ENCODE data around the gene NXT2. TPM values are rescaled to one million over a fixed set of nuclear protein-coding genes. Genes with fewer than 3 reads are reported as not detected.
A peak's percentile ranks its signal among the peaks of the same experiment; 100 is the strongest.

NXT2 gene
- polyA plus RNA-seq, 1 of the 3 experiments (the other 2 are of a cell fraction): 16.8 TPM

GRCh38 chrX:109534933-109535332 is 1.7 kb upstream of the NXT2 start:
- H3K4me2 ChIP-seq: peak overlapping the region; percentile 79
- peak overlapping the region; percentile 100 for H2AFZ ChIP-seq (ENCODE audit: low read depth)
- no peak for DNase-seq
- ChIA-PET CTCF (no interaction called here), POLR2A (no interaction called here)
- 42% methylated on average over 10 of the region's 10 CpGs for WGBS (ENCODE audit: low lambda C conversion rate)
- H3K27ac ChIP-seq (ENCODE audit: low read depth in 2 of 2, low read length in 1 of 2): no peak overlapping the region
- H3K4me1 ChIP-seq (ENCODE audit: control insufficient read depth in 1 of 2, insufficient read depth in 2 of 2, low read depth in 1 of 2, low read length in 1 of 2): no peaks in the 10 kb centered on the region; a peak in 1 of 4 replicates
- no peaks in the 10 kb centered on the region for H3K27me3 ChIP-seq (ENCODE audit: insufficient read depth)
- no peak overlapping the region for H3K9ac ChIP-seq
- no peaks in the 10 kb centered on the region for H3K9me2 ChIP-seq
- H3K4me3 ChIP-seq (ENCODE audit: low read depth in 2 of 2, low read length in 1 of 2): peak overlapping the region in 1 of 2 experiments; percentile 79; a peak in 2 of 4 replicates
- H3K9me3 ChIP-seq: no peaks in the 10 kb centered on the region
- H3K79me2 ChIP-seq (ENCODE audit: insufficient read depth): peaks cover 25% of the 10 kb centered on the region
- TF ChIP-seq USF1 (IDR thresholded peaks at IDR 0.05; ENCODE audit: borderline replicate concordance, low read depth) (no peak), REST (IDR thresholded peaks at IDR 0.05; ENCODE audit: low read depth, low read length) (no peak), EZH2phosphoT487 (IDR thresholded peaks at IDR 0.05; ENCODE audit: borderline replicate concordance, low read depth) (no peak), ELF1 (IDR thresholded peaks at IDR 0.05) (no peak), RCOR1 (IDR thresholded peaks at IDR 0.05; ENCODE audit: low read length) (no peak), TAF1 (IDR thresholded peaks at IDR 0.05; ENCODE audit: borderline replicate concordance, low read depth, low read length) (no peak), GATA2 (CRISPR knock-in tag; IDR thresholded peaks at IDR 0.05) (no peak), MEF2A (IDR thresholded peaks at IDR 0.05; ENCODE audit: borderline replicate concordance, low read depth) (no peak), NRF1 (IDR thresholded peaks at IDR 0.05; ENCODE audit: low read depth, low read length) (no peak), NFIC (IDR thresholded peaks at IDR 0.05; ENCODE audit: borderline replicate concordance) (no peak), MAX (IDR thresholded peaks at IDR 0.05; ENCODE audit: low read depth) (no peak), FOXJ3 (CRISPR knock-in tag; IDR thresholded peaks at IDR 0.05) (no peak), YY1 (IDR thresholded peaks at IDR 0.05; ENCODE audit: low read depth) (no peak), ZBTB33 (IDR thresholded peaks at IDR 0.05; ENCODE audit: borderline replicate concordance, low read depth) (no peak), JUND (IDR thresholded peaks at IDR 0.05) (no peak), MXI1 (IDR thresholded peaks at IDR 0.05; ENCODE audit: low read depth, low read length) (no peak), IRF3 (IDR thresholded peaks at IDR 0.05; ENCODE audit: low read depth, low read length) (no peak), POLR2AphosphoS5 (IDR thresholded peaks at IDR 0.05; ENCODE audit: low read depth, low read length) (no peak), SIN3A (IDR thresholded peaks at IDR 0.05; ENCODE audit: borderline replicate concordance, low read depth, low read length) (no peak), CHD2 (IDR thresholded peaks at IDR 0.05; ENCODE audit: low read length, partially characterized antibody) (no peak)
- no peaks in the 10 kb centered on the region for H4K20me1 ChIP-seq (ENCODE audit: insufficient read depth)
- H3K36me3 ChIP-seq (replicated peaks in 1 of 2; ENCODE audit: control insufficient read depth in 1 of 2, insufficient read depth in 2 of 2, low read length in 1 of 2): no peaks in the 10 kb centered on the region
- peaks cover 18% of the 10 kb centered on the region for H3F3A ChIP-seq (replicated peaks; ENCODE audit: insufficient read depth)

Measured in SK-N-SH (cell line).